ENCODE measurements around the gene CCR5.
A peak's percentile ranks its signal among the peaks of the same experiment; 100 is the strongest.

CCR5 gene

DNA sequence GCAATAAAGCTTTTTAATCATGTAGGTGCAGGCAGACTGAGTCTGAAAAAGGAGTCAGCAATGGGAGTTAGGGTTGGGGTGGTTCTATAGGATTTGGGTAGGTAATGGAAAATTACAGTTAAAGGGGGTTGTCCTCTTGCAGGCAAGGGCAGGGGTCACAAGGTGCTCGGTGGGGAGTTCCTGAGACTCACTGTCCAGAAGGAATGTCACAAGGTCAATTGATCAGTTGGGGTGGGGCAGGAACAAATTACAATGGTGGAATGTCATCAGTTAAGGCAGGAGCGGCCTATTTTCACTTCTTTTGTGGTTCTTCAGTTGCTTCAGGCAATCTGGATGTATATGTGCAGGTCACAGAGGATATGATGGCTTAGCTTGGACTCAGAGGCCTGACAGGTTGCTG lies 22.3 kb downstream of the CCR5 start:
- no peak for DNase-seq (ENCODE audit: extremely low spot score)
- TF ChIP-seq FOXM1 (IDR thresholded peaks at IDR 0.05; ENCODE audit: borderline replicate concordance) (no peak), ARNT (IDR thresholded peaks at IDR 0.05) (no peak), FOXK2 (IDR thresholded peaks at IDR 0.05) (no peak)
- CTCF ChIA-PET, result no interaction called here
- POLR2A ChIA-PET, result no interaction called here

DNA sequence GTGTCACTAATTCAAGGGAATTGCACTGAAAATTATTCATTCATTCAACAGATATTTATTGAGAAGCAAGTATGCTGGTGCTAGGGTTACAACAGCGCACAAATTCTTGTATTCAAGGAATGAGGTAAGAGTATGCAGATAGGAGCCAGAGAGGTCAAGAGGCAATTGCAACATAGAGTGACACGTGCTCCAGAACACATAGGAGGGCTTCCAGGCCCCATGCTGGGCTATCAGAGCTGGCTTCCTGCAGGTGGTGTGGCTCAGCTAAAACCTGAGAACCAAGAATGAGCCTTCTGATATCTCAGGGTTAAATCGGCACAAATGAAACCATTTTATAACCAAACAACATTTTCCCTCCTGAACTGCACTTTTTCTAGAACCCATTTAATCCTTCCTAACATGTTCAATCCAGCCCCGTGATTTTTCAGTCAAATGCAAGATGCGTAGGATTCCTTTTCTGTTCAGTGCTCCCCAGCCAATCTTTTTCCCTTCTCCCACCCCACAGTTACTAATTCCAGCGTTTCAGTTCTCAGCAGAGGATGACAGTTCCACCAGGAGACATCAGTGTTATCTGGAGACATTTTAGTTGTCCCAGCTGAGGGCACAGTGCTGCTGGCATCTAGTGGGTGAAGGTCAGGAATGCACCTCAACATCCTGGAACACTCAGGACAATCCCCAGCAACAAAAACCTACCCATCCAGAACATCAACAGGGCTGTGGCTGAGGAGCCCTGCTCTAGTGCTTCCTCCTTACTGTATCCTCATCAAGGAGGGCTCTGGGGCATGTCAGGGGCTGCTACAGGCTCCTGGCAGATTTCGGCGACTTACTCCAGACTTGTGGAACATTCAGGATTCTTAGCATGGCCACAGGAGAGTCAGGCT lies 23.0 kb downstream of the CCR5 start:
- DNase-seq (ENCODE audit: extremely low spot score), result no peak
- CTCF ChIA-PET, result no interaction called here
- TF ChIP-seq FOXK2 (IDR thresholded peaks at IDR 0.05), result no peak
- no peak for TF ChIP-seq BHLHE40 (IDR thresholded peaks at IDR 0.05; ENCODE audit: borderline replicate concordance)
- no peak for TF ChIP-seq ELF4 (IDR thresholded peaks at IDR 0.05)
- TF ChIP-seq NFRKB (IDR thresholded peaks at IDR 0.05), result no peak
- TF ChIP-seq L3MBTL2 (conservative IDR thresholded peaks at IDR 0.05), result no peak
- TF ChIP-seq, protein P1, sequence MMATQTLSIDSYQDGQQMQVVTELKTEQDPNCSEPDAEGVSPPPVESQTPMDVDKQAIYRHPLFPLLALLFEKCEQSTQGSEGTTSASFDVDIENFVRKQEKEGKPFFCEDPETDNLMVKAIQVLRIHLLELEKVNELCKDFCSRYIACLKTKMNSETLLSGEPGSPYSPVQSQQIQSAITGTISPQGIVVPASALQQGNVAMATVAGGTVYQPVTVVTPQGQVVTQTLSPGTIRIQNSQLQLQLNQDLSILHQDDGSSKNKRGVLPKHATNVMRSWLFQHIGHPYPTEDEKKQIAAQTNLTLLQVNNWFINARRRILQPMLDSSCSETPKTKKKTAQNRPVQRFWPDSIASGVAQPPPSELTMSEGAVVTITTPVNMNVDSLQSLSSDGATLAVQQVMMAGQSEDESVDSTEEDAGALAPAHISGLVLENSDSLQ (IDR thresholded peaks at IDR 0.05), result 0 out of 2 replicates have a peak, but pooled peaks have one; percentile 12
- POLR2A ChIA-PET, result no interaction called here

DNA sequence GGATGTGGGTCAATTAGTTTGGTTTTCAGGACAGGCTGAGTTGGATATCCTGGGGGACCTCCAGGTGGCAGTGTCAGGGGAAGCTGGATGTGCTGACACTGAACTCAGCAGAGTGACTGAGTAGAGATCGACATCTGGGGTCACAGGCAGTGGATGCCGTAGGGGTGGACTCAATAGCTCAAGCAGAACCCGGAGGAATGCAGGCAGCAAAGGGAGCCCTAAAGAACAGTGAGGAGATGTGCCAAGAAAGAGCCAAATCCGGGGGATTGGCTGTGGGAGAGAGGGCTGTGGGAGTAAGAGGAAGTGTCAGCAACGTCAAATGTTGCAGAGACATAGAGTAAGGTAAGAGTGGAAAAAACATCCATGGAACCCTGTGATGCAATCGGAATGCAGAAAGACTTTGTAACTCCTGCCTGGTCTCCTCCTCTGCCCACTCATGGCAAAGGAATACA lies 24.5 kb downstream of the CCR5 start:
- CTCF ChIA-PET, result interaction anchor here (0.7 kb wide), 1 partner anchor 43 kb away, joined by 3 read pairs; no protein-coding TSS in a partner anchor
- no peak for TF ChIP-seq ELF4 (IDR thresholded peaks at IDR 0.05)
- no peak for TF ChIP-seq NFRKB (IDR thresholded peaks at IDR 0.05)
- TF ChIP-seq CTBP1 (IDR thresholded peaks at IDR 0.05; ENCODE audit: borderline replicate concordance), result no peak
- TF ChIP-seq, protein P1 (IDR thresholded peaks at IDR 0.05), result no peak
- no peak for TF ChIP-seq SP1 (IDR thresholded peaks at IDR 0.05)
- TF ChIP-seq HDGF (IDR thresholded peaks at IDR 0.05; ENCODE audit: borderline replicate concordance), result no peak
- no peak for TF ChIP-seq BHLHE40 (IDR thresholded peaks at IDR 0.05; ENCODE audit: borderline replicate concordance)
- no peak for TF ChIP-seq TARDBP (IDR thresholded peaks at IDR 0.05)
- TF ChIP-seq ARNT (IDR thresholded peaks at IDR 0.05), result no peak
- TF ChIP-seq LEF1 (IDR thresholded peaks at IDR 0.05; ENCODE audit: borderline replicate concordance), result no peak
- DNase-seq (ENCODE audit: extremely low spot score), result no peak

DNA sequence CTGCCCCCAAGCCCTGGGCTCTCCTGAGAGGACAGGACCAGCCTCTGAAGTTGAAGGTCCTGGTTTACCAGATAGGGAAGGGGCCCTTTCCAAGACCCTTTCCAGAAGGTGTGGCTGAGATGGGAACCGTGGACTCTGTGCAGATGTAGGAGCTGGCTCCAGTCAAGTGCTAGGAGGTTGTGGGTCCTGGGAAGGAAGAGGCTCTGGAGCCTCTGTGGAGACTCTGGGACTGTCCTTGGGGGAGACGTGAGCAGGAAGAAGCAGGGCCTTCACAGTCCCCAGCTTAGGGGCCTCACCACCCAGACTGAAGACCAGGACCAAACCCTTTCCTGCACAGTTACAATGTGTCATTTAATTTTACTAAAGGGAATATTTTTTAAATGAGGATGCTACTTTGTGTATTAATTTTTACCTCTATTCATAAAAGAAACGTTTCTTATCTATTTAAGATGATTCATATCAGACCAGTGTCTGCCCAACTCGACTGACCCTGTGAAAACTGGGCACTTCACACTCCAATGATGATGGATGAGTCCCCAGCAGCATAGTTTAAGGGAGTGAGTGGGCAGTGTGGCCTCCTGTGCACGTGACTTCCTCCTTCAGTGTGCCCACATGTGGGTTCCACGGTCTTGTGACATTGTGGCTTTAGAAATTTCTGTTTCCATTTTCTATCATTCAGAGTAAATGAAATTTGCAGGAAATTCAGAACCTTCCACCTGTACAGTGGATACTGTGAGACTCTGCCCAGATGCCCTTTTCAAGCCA lies 25.2 kb downstream of the CCR5 start:
- TF ChIP-seq FOXA1 (IDR thresholded peaks at IDR 0.05), result no peak
- TF ChIP-seq L3MBTL2 (conservative IDR thresholded peaks at IDR 0.05), result no peak
- no peak for TF ChIP-seq FOXM1 (IDR thresholded peaks at IDR 0.05; ENCODE audit: borderline replicate concordance)
- TF ChIP-seq ELF4 (IDR thresholded peaks at IDR 0.05), result no peak
- TF ChIP-seq FOXK2 (IDR thresholded peaks at IDR 0.05), result no peak
- no peak for TF ChIP-seq HDGF (IDR thresholded peaks at IDR 0.05; ENCODE audit: borderline replicate concordance)
- TF ChIP-seq LEF1 (IDR thresholded peaks at IDR 0.05; ENCODE audit: borderline replicate concordance), result no peak
- TF ChIP-seq BHLHE40 (IDR thresholded peaks at IDR 0.05; ENCODE audit: borderline replicate concordance), result no peak
- TF ChIP-seq TARDBP (IDR thresholded peaks at IDR 0.05), result no peak
- no peak for TF ChIP-seq CTBP1 (IDR thresholded peaks at IDR 0.05; ENCODE audit: borderline replicate concordance)
- TF ChIP-seq, protein P1 (IDR thresholded peaks at IDR 0.05), result no peak
- ChIA-PET CTCF (interaction anchor here (0.7 kb wide), 1 partner anchor 42 kb away, joined by 3 read pairs; no protein-coding TSS in a partner anchor), POLR2A (no interaction called here)
- DNase-seq (ENCODE audit: extremely low spot score), result no peak

More for the DNA sequence above, 24.5 kb downstream of the CCR5 start:
- POLR2A ChIA-PET, result no interaction called here

DNA sequence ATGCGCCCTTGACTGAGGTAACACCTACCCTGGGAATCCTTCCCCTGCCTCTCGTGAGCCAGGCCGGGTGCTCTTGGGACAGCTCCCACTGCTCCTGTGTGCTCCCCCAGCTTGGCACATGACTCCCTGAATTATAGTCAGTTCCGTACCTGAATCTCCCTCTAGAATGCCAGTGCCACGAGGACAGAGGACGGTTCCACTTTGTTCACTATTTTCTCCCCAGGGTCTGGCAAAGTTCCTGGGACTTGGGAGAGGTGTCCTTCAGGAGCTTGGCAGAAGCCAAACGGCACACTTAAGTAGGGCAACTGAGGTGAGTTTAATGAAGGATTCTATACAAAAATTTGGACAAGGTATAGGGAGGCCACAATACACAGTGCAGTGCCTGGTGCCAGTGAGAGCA lies 26.4 kb downstream of the CCR5 start:
- TF ChIP-seq FOXA1 (IDR thresholded peaks at IDR 0.05) (no peak), ZNF384 (IDR thresholded peaks at IDR 0.05) (no peak), SP1 (IDR thresholded peaks at IDR 0.05) (no peak), L3MBTL2 (conservative IDR thresholded peaks at IDR 0.05) (no peak), BHLHE40 (IDR thresholded peaks at IDR 0.05; ENCODE audit: borderline replicate concordance) (no peak), ARNT (IDR thresholded peaks at IDR 0.05) (no peak), TARDBP (IDR thresholded peaks at IDR 0.05) (no peak), LEF1 (IDR thresholded peaks at IDR 0.05; ENCODE audit: borderline replicate concordance) (no peak), FOXK2 (IDR thresholded peaks at IDR 0.05) (no peak), FOXM1 (IDR thresholded peaks at IDR 0.05; ENCODE audit: borderline replicate concordance) (no peak), HDGF (IDR thresholded peaks at IDR 0.05; ENCODE audit: borderline replicate concordance) (no peak), ELF4 (IDR thresholded peaks at IDR 0.05) (no peak), SUZ12 (IDR thresholded peaks at IDR 0.05) (no peak)
- TF ChIP-seq, protein P1 (IDR thresholded peaks at IDR 0.05), result no peak
- DNase-seq (ENCODE audit: extremely low spot score), result no peak
- ChIA-PET CTCF (no interaction called here), POLR2A (no interaction called here)
